ENCODE results near the gene PACSIN1. TPM values are rescaled to one million over a fixed set of nuclear protein-coding genes. Genes with fewer than 3 reads are reported as not detected.

Gene PACSIN1
- total RNA-seq, 1 donor from 2014 or later = 3.4 TPM

- H3K27ac Mint-ChIP-seq = no peak overlapping the region
- TF ChIP-seq CTCF (conservative IDR thresholded peaks at IDR 0.05) = no peak
- DNase-seq (ENCODE audit: extremely low spot score, unreplicated experiment) = no peak
- H3K36me3 Mint-ChIP-seq = no peaks in the 10 kb centered on the region
- peaks cover 6% of the 10 kb centered on the region for H3K4me1 Mint-ChIP-seq (ENCODE audit: unreplicated experiment)
- no peaks in the 10 kb centered on the region for H3K27me3 Mint-ChIP-seq
- H3K9me3 Mint-ChIP-seq = no peaks in the 10 kb centered on the region
- no peak overlapping the region for H3K4me3 Mint-ChIP-seq
These were observed 56.9 kb downstream of the PACSIN1 start for GRCh38 chr6:34522761-34523160.

- no peaks in the 10 kb centered on the region for H3K9me3 Mint-ChIP-seq
- no peak overlapping the region for H3K4me3 Mint-ChIP-seq
- peaks cover 7% of the 10 kb centered on the region for H3K4me1 Mint-ChIP-seq (ENCODE audit: unreplicated experiment)
- DNase-seq (ENCODE audit: extremely low spot score, unreplicated experiment) = no peak
- H3K36me3 Mint-ChIP-seq = no peaks in the 10 kb centered on the region
- H3K27ac Mint-ChIP-seq = no peak overlapping the region
- TF ChIP-seq CTCF (conservative IDR thresholded peaks at IDR 0.05) = no peak
- H3K27me3 Mint-ChIP-seq = peaks cover 3% of the 10 kb centered on the region
These were observed 57.7 kb downstream of the PACSIN1 start for GRCh38 chr6:34523441-34524206.

GRCh38 chr6:34524499-34524898, 58.6 kb downstream of the PACSIN1 start:
- no peak for DNase-seq (ENCODE audit: extremely low spot score, unreplicated experiment)

DNA sequence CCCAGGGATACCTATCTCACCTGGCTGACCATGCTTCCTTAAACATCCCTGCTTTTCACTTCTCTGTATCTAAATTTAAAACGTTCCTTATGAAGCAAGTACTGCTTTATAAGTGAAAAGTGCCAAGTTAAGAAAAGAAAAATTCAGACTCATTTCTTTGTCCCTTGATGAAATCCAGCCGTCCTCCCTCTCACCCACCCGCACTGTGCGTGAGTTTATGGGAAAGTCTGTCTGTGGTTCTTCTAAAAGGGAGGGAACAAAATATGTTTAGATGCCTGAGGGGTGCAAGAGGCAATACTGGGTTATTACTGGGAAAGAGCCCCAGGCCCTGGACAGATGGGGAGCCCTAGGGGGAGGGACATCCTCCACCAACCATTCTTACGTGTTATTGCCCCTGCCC, 59.1 kb downstream of the PACSIN1 start:
- DNase-seq (ENCODE audit: extremely low spot score, unreplicated experiment) = no peak
- Mint-ChIP-seq H3K36me3 (no peaks in the 10 kb centered on the region), H3K9me3 (no peaks in the 10 kb centered on the region), H3K4me3 (peak overlapping the region; percentile 41), H3K4me1 (ENCODE audit: unreplicated experiment) (peaks cover 7% of the 10 kb centered on the region), H3K27me3 (peaks cover 3% of the 10 kb centered on the region), H3K27ac (no peak overlapping the region)
- TF ChIP-seq CTCF (conservative IDR thresholded peaks at IDR 0.05) = no peak

More at GRCh38 chr6:34524499-34524898, 58.6 kb downstream of the PACSIN1 start:
- no peaks in the 10 kb centered on the region for H3K36me3 Mint-ChIP-seq
- peaks cover 3% of the 10 kb centered on the region for H3K27me3 Mint-ChIP-seq
- H3K4me1 Mint-ChIP-seq (ENCODE audit: unreplicated experiment) = peaks cover 7% of the 10 kb centered on the region
- no peak overlapping the region for H3K4me3 Mint-ChIP-seq
- TF ChIP-seq CTCF (conservative IDR thresholded peaks at IDR 0.05) = no peak
- no peaks in the 10 kb centered on the region for H3K9me3 Mint-ChIP-seq
- no peak overlapping the region for H3K27ac Mint-ChIP-seq

DNA sequence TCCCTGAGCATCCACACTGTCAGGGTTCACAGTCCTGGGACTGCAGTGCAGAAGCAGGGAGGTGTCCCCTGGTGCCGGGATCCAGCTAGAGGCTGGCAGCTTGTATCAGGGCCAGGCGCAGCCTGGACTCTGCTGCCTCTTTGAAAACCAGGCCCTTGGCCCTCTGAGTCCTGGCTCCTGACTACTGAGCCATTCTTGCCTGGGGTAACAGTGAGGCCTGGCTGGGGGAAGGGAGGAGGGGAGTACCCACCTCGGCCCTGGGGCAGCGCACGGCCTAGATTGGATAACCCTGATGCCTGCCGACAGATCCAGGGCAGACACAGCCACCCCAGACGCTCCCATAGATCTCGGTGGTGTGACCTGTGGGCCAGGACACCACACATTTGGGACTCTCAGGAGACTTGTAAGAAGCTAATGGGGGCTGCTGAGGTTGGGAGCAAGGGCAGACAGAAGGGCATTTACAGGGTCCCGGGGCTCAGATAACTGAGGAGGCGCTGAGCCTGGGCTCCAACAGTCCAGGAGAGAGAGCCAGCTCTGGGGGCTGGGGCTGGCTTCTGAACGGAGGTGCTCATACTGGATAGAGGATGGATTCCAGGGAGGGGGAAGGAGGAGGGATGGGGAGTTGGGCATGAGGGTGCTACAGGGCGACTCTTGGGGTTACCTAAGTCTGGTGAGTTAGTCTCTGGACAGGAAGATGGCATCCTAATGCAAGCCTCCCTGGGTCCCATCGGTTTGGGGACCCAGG, 59.7 kb downstream of the PACSIN1 start:
- no peak for TF ChIP-seq CTCF (conservative IDR thresholded peaks at IDR 0.05)
- H3K27ac Mint-ChIP-seq = peak overlapping the region; percentile 51
- no peak for DNase-seq (ENCODE audit: extremely low spot score, unreplicated experiment)
- no peak overlapping the region for H3K4me3 Mint-ChIP-seq
- H3K36me3 Mint-ChIP-seq = no peaks in the 10 kb centered on the region
- no peaks in the 10 kb centered on the region for H3K9me3 Mint-ChIP-seq
- peaks cover 3% of the 10 kb centered on the region for H3K27me3 Mint-ChIP-seq
- H3K4me1 Mint-ChIP-seq (ENCODE audit: unreplicated experiment) = peaks cover 7% of the 10 kb centered on the region
